GM18502 (cell line): ENCODE measurements around the gene TK2.
"Not testable (repeated sequence)": the region's sequence is repeated elsewhere in the genome, so short reads cannot be mapped to it uniquely, and the experiment has no call there.

ENCODE experiments used
- ATAC-seq: cut with Tn5 transposase; IDR thresholded peaks from one replicate; pipeline ENCODE4 v1.9.1; 2021; ENCODE audit warnings: mild to moderate bottlenecking; ENCODE audit not compliant: unreplicated experiment, poor library complexity

Gene TK2

GRCh38 chr16:66574531-66574930 is 24.6 kb upstream of the TK2 start:
- no peak for ATAC-seq

- no peak for ATAC-seq
Observed at GRCh38 chr16:66574081-66574480, 24.2 kb upstream of the TK2 start.

DNA sequence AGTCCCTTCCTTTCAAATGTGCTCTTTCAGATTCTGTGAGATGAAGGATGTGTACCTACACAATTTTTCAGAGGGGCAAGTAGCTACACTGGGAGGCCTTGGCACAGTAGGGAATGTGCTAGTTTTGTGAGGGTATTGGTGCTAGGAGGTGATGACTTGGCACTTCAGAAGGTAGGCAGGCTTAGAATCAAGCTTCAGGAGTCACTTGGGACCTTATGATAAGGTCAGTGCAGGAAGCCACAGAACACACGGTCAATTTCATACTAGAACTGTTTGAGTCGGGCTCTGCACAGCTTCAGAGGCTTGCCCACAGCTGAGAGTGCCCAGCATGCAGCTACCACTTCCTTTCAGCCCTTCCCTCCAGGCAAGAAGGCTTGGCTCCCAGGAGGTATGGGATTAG is 22.4 kb upstream of the TK2 start:
- ATAC-seq = no peak

- no peak for ATAC-seq
Observed at GRCh38 chr16:66569827-66570405, 20.0 kb upstream of the TK2 start.

DNA sequence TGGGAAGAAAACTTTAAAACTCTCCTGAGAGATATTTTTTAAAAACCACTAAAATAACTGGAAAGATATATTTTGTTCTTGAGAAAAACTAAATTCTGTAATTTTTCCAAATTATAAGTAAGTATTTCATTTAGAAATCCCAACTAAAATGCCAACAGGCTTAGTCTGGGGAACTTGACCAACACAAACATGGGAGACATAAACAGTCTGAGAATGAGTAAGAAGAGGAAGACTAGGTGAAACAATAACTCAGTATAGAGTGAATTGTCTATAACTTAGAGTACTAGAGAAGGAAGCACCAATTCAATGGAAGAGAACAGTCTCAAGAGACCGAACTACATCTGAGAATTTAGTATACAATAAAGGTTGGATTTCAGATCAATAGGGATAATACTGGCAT is 19.2 kb upstream of the TK2 start:
- no peak for ATAC-seq

DNA sequence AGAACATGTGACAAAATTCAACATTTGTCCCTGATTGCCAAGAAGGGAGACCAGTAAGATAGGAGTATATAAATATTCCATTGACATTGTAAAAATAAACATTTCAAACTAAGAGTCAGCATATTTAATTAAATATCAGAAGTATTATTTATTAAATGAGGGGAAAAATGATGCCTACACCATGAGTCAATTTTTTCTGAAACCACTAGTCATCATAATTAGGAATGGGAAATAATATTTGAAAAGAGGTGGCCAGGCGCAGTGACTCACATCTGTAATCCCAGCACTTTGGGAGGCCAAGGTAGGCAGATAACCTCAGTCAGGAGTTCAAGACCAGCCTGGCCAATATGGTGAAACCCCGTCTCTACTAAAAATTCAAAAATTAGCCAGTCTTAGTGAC is 18.4 kb upstream of the TK2 start:
- ATAC-seq = no peak

DNA sequence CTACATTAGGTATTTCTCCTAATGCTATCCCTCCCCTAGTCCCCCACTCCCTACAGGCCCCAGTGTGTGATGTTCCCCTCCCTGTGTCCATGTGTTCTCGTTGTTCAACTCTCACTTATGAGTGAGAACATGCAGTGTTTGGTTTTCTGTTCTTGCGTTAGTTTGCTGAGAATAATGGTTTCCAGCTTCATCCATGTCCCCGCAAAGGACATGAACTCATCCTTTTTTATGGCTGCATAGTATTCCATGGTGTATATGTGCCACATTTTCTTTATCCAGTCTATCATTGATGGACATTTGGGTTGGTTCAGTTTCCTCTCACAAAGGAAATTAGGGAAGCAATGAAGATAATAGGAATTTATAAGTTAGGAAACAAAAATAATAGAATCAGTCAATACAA is 17.3 kb upstream of the TK2 start:
- not testable (repeated sequence) for ATAC-seq

GRCh38 chr16:66566051-66566901 is 16.4 kb upstream of the TK2 start, which contains the start of gene CMTM1:
CMTM1 (plus strand) TSS chr16:66566439; CDS start chr16:66566514, 75 bp downstream.
- no peak for ATAC-seq

GRCh38 chr16:66563574-66564334 is 13.8 kb upstream of the TK2 start:
- ATAC-seq = no peak

GRCh38 chr16:66562986-66563385 is 13.1 kb upstream of the TK2 start:
- no peak for ATAC-seq

- no peak for ATAC-seq
Observed at GRCh38 chr16:66562409-66562808, 12.5 kb upstream of the TK2 start.

DNA sequence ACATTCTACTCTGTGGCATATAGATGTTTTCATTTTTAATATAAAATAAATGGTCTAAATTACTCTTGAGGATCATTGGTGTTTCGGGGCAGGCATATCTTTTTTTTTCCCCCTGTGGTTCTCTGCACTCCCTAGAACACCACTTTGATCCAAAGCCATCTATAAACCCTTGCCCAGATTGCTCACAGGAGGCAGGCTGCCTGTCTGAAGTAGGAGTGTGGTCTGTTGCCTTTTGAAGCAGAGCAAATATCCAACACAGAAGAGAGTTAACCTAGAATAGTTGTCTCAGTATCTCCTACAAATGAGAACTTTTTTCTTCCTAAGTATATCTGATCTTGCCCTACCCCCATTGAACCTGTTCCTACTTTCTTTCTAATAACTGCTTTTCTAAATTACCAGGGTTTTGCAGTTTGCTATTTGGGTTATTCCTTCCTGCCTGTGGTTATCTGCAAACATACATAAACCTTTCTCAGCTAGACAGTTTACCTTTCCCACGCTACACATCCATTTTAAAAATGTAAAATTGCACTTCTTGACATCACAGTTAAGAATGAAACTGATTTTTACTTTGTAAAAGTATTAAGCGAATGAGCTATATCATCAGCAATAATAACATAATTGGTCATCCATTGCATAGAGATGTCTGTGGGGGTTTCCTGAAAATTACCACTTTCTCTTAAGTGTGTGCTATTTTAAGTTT is 11.6 kb upstream of the TK2 start:
- ATAC-seq = no peak

DNA sequence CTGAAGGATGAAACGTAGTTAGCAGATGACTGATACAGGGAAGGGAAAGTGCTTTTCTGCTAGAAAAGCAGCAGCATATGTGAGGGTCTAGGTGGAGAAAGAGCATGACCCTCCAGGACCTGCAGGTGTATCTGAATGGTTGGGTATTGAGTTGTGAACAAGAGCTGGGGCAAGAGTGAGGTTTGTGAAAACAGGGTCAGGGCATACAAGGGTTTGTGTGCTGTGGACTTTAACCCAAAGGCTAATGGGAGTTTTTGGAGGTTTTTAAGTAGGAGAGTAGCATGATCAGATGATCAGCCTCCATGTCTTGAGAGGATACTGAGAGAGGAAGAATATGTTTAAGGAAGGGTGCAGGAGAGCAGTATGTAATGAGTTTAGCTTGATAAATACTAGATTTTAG is 10.2 kb upstream of the TK2 start:
- no peak for ATAC-seq

DNA sequence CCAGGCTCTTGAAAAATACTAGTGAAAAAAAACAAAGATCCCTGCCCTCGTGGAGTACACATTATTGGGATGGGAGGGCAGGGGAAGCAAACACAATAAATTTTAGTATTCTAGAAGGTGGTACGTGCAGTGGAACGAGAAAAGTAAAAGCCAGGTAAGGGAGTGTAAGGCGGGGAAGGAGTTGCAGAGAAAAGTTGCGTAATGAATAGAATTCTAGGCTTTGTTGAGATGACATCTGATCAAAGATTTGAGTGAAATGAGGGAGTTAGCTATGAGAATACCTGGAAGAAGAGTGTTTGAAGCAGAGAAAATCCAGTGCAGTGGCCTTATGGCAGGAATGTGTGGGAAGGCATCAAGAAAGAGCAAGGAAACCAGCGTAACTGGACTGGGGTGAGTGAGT is 4.6 kb upstream of the TK2 start:
- ATAC-seq = no peak

- no peak for ATAC-seq
Observed at GRCh38 chr16:66554021-66554420, 4.1 kb upstream of the TK2 start.

- ATAC-seq = no peak
Observed at GRCh38 chr16:66553223-66553622, 3.3 kb upstream of the TK2 start.

DNA sequence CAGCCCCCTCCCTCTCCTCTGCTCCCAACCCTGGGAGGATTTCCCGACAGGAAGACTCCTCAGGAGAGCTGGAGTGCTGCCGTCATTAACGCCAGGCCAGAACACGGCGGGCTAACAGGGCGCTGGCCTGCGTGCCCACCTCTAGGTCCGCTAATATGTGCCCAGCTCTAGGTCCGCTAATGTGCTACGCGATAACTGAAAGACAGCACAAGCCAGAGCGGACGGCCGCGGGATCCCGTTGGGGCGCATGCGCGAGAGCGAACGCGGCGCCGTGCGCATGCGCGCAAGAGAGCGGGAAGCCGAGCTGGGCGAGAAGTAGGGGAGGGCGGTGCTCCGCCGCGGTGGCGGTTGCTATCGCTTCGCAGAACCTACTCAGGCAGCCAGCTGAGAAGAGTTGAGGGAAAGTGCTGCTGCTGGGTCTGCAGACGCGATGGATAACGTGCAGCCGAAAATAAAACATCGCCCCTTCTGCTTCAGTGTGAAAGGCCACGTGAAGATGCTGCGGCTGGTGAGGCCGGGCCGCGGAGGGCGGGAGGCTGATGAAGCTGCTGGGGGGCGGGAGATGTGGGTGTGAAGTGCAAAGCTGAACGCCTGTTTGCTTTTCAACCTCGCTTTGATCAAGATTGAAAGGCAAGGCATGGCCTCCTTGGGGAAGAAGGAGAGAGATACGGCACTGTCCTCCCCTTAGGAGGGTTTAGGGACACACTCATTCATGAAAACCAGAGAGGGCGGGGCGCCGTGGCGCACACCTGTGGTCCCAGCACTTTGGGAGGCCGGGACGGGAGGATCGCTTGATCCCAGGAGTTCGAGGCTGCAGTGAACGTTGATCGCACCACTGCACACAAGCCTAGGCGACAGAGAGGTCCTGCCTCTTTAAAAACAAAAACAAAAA is 2.6 kb upstream of the TK2 start, which contains the start of gene CKLF:
Gene CKLF, plus strand, starts transcription at position 291 of the 892 bp plus-strand sequence. Its CDS starts 140 bp downstream, at position 431.
- peak; percentile 79 for ATAC-seq

DNA sequence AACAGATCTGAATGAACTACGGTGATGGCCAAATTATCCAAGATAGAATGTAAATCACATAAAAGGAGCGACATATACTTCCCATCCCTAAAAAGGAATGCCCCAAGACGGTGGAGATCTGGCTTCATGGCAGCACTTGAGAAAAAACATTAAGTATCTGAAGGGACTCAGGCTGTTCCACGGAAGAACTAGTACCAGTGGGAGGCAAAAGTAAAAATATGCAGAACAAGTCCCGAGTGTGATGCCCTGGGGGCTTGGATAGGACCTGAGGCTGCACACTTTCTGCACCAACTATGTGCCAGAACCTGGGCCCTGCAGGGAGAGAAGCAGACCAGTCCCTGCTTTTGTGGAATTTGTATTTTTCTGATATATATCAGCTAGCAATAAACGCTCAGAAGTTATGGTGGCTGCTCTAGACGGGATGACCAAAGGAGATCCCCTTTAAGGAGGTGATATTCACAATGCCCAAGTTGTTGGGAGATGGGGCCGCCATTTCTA is 1.9 kb upstream of the TK2 start:
- peak; percentile 3 for ATAC-seq

GRCh38 chr16:66551348-66551759 is 1.4 kb upstream of the TK2 start:
- ATAC-seq = no peak
